Cardiac septum (tissue), 1 donor: Measurements from ENCODE around the gene SH2B3. TPM values are rescaled to one million over a fixed set of nuclear protein-coding genes. Genes with fewer than 3 reads are reported as not detected.
"Not testable (repeated sequence)": the region's sequence is repeated elsewhere in the genome, so short reads cannot be mapped to it uniquely, and the experiment has no call there.

Experiments used
- DNase-seq: peaks from one replicate; pipeline ENCODE4 v3.0.0-alpha.2; 2020; ENCODE audit warnings: low spot score
- intact Hi-C: fragments of 100-400 bp; cut with DNase I; formaldehyde crosslinking; loops from one replicate; pipeline ENCODE4 v1.14.0; 2022
- total RNA-seq: library from RNA; stranded (reverse); fragmentation: NEBNext Ultra II Directional; extraction: Animal tissue kit (Norgen Biotek cat#: 25700); gene quantifications from one replicate; pipeline ENCODE4 v1.2.1, GENCODE V29; 2021
- donor health status: DM: no; HTN: no; CAD: no.

Gene SH2B3
- total RNA-seq, 1 donor from 2014 or later, result 33.7 TPM

- intact Hi-C loops, result no loop called here
- DNase-seq, result no peak
Observed at GRCh38 chr12:111379942-111380554, 25.7 kb upstream of the SH2B3 start.

- intact Hi-C loops, result no loop called here
Observed at GRCh38 chr12:111384596-111384995, 21.1 kb upstream of the SH2B3 start.

GRCh38 chr12:111386885-111387284, 18.8 kb upstream of the SH2B3 start:
- no peak for DNase-seq
- intact Hi-C loops, result no loop called here

More at GRCh38 chr12:111384596-111384995, 21.1 kb upstream of the SH2B3 start:
- DNase-seq, result no peak

- intact Hi-C loops, result no loop called here
- DNase-seq, result no peak
Observed at GRCh38 chr12:111387747-111388323, 17.9 kb upstream of the SH2B3 start.

GRCh38 chr12:111389635-111390034, 16.1 kb upstream of the SH2B3 start:
- intact Hi-C loops, result no loop called here
- no peak for DNase-seq

GRCh38 chr12:111390910-111391309, 14.8 kb upstream of the SH2B3 start:
- DNase-seq, result no peak
- intact Hi-C loops, result no loop called here

GRCh38 chr12:111393700-111394300, 11.9 kb upstream of the SH2B3 start:
- intact Hi-C loops, result no loop called here
- no peak for DNase-seq

- intact Hi-C loops, result no loop called here
- no peak for DNase-seq
Observed at GRCh38 chr12:111394480-111394879, 11.2 kb upstream of the SH2B3 start.

GRCh38 chr12:111395336-111396187, 10.2 kb upstream of the SH2B3 start:
- no peak for DNase-seq
- intact Hi-C loops, result loop anchor here (2.0 to 5.0 kb wide), 2 partner anchors 55 to 58 kb away; no protein-coding TSS in a partner anchor

- not testable (repeated sequence) for DNase-seq
- intact Hi-C loops, result loop anchor here (2.0 to 5.0 kb wide), 2 partner anchors 55 to 59 kb away; no protein-coding TSS in a partner anchor
Observed at GRCh38 chr12:111396271-111396670, 9.5 kb upstream of the SH2B3 start.

GRCh38 chr12:111396726-111397445, 8.8 kb upstream of the SH2B3 start:
- peak; percentile 94 for DNase-seq
- intact Hi-C loops, result loop anchor here (1.0 to 5.0 kb wide), 3 partner anchors 54 to 132 kb away; no protein-coding TSS in a partner anchor

- DNase-seq, result no peak
- intact Hi-C loops, result loop anchor here (5.0 kb wide), 1 partner anchor 61 kb away; no protein-coding TSS in a partner anchor
Observed at GRCh38 chr12:111398530-111398929, 7.2 kb upstream of the SH2B3 start.

GRCh38 chr12:111399741-111400404, 5.8 kb upstream of the SH2B3 start:
- DNase-seq, result not testable (repeated sequence)
- intact Hi-C loops, result loop anchor here (5.0 kb wide), 1 partner anchor 63 kb away; no protein-coding TSS in a partner anchor

- no peak for DNase-seq
- intact Hi-C loops, result no loop called here
Observed at GRCh38 chr12:111401167-111401605, 4.5 kb upstream of the SH2B3 start.

GRCh38 chr12:111402490-111402824, 3.3 kb upstream of the SH2B3 start:
- intact Hi-C loops, result not testable (repeated sequence)

GRCh38 chr12:111404362-111405148, 1.2 kb upstream of the SH2B3 start:
- intact Hi-C loops, result loop anchor here (5.0 kb wide), 1 partner anchor 43 kb away; no protein-coding TSS in a partner anchor
- DNase-seq, result no peak

More at GRCh38 chr12:111402490-111402824, 3.3 kb upstream of the SH2B3 start:
- DNase-seq, result not testable (repeated sequence)

- DNase-seq, result peak; percentile 97
- intact Hi-C loops, result loop anchor here (5.0 kb wide), 1 partner anchor 42 kb away; no protein-coding TSS in a partner anchor
Observed at GRCh38 chr12:111405149-111405858, 419 bp upstream of the SH2B3 start.
